ENCODE data around the gene DMTF1.
"Not testable (repeated sequence)": the region's sequence is repeated elsewhere in the genome, so short reads cannot be mapped to it uniquely, and the experiment has no call there.

Gene DMTF1

GRCh38 chr7:87223666-87224065 lies 71.4 kb downstream of the DMTF1 start:
- Histone ChIP-seq H3K36me3 (ENCODE audit: control insufficient read depth, insufficient read depth, low read length) (no peaks in the 10 kb centered on the region), H3K4me1 (ENCODE audit: control insufficient read depth, insufficient read depth, low read length) (peaks cover 5% of the 10 kb centered on the region; the same call in 1 of the 2 replicates), H3K27me3 (ENCODE audit: control insufficient read depth, insufficient read depth, low read length) (peaks cover 60% of the 10 kb centered on the region)

GRCh38 chr7:87225696-87226095 lies 73.4 kb downstream of the DMTF1 start:
- Histone ChIP-seq H3K27me3 (ENCODE audit: control insufficient read depth, insufficient read depth, low read length) (peaks cover 57% of the 10 kb centered on the region), H3K9ac (ENCODE audit: low read length) (no peak overlapping the region), H3K36me3 (ENCODE audit: control insufficient read depth, insufficient read depth, low read length) (no peaks in the 10 kb centered on the region), H3K4me1 (ENCODE audit: control insufficient read depth, insufficient read depth, low read length) (peaks cover 4% of the 10 kb centered on the region; the same call in 1 of the 2 replicates), H3K9me3 (ENCODE audit: control insufficient read depth, insufficient read depth, low read depth, low read length) (no peaks in the 10 kb centered on the region; the same call in 1 of the 2 replicates), H3K4me3 (ENCODE audit: low read depth, low read length) (no peak overlapping the region), H3K27ac (ENCODE audit: low read depth, low read length) (no peak overlapping the region)

More at GRCh38 chr7:87223666-87224065, 71.4 kb downstream of the DMTF1 start:
- H3K9me3 ChIP-seq (ENCODE audit: control insufficient read depth, insufficient read depth, low read depth, low read length) = no peaks in the 10 kb centered on the region
- H3K4me3 ChIP-seq (ENCODE audit: low read depth, low read length) = no peak overlapping the region
- H3K9ac ChIP-seq (ENCODE audit: low read length) = no peak overlapping the region
- no peak overlapping the region for H3K27ac ChIP-seq (ENCODE audit: low read depth, low read length)

DNA sequence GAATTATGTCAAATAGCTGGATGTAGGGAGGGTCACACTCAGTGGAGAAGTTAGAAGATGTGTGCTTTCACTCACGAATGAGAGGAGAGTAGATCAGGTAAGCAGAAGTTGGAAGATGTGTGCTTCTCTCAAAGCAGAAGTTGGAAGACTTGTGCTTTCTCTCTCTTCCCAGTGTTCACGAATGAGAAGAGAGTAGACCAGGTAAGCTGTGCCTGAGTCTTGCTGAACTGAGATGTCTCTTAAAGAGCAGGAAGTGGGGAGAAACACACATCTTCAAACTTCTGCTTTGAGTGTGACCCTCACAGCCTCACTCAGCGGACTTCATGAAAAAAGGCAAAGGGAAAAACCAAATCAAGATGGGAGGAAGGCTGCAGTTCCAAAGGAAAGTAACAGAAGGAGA lies 74.2 kb downstream of the DMTF1 start:
- H3K4me3 ChIP-seq (ENCODE audit: low read depth, low read length) = no peak overlapping the region
- H3K9ac ChIP-seq (ENCODE audit: low read length) = no peak overlapping the region
- no peaks in the 10 kb centered on the region for H3K4me1 ChIP-seq (ENCODE audit: control insufficient read depth, insufficient read depth, low read length)
- H3K27ac ChIP-seq (ENCODE audit: low read depth, low read length) = no peak overlapping the region
- peaks cover 49% of the 10 kb centered on the region for H3K27me3 ChIP-seq (ENCODE audit: control insufficient read depth, insufficient read depth, low read length)
- no peaks in the 10 kb centered on the region for H3K36me3 ChIP-seq (ENCODE audit: control insufficient read depth, insufficient read depth, low read length)
- H3K9me3 ChIP-seq (ENCODE audit: control insufficient read depth, insufficient read depth, low read depth, low read length) = no peaks in the 10 kb centered on the region; the same call in 1 of the 2 replicates

DNA sequence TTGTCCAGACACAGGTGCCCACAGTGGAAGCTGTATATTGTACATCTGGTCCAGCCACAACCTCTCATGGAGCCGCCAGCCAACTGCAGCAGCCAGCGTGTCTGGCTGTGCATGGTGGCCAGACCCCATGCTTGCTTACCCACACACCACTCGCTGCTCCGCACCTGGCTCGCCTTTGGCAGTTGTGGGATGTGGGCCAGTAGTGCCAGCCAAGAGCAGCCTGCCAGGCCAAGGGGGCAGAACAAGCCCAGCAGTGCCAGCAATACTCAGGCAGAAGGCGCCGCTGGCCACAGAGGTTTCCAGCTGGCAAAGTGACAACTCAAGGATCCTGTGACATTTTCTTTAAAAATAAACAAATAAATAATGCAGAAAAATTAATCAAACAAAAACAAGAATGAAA lies 79.0 kb downstream of the DMTF1 start:
- Histone ChIP-seq H3K4me1 (ENCODE audit: control insufficient read depth, insufficient read depth, low read length) (no peaks in the 10 kb centered on the region), H3K27me3 (ENCODE audit: control insufficient read depth, insufficient read depth, low read length) (peaks cover 10% of the 10 kb centered on the region; the same call in 1 of the 2 replicates), H3K36me3 (ENCODE audit: control insufficient read depth, insufficient read depth, low read length) (no peaks in the 10 kb centered on the region), H3K9me3 (ENCODE audit: control insufficient read depth, insufficient read depth, low read depth, low read length) (no peaks in the 10 kb centered on the region; the same call in 1 of the 2 replicates), H3K4me3 (ENCODE audit: low read depth, low read length) (no peak overlapping the region), H3K27ac (ENCODE audit: low read depth, low read length) (no peak overlapping the region), H3K9ac (ENCODE audit: low read length) (no peak overlapping the region)

DNA sequence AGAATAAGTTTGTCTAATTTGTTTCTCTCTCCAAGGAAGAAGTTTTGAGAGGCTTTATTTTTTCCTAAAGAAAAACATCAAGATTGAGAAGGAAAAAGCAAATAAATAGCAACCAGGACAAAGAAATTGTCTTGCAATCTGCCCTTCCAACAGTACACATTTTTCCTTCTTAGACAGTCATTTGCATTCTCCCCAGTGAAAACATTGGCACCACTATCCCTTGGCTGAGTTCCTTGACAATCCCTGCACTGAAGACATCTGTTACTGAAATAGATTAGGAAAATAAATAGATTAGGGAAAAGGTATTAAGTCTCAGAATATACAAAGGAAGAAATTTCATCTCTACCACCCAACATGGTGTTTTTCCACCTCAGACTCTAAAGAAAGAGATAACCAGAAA lies 79.5 kb downstream of the DMTF1 start:
- no peaks in the 10 kb centered on the region for H3K36me3 ChIP-seq (ENCODE audit: control insufficient read depth, insufficient read depth, low read length)
- H3K27me3 ChIP-seq (ENCODE audit: control insufficient read depth, insufficient read depth, low read length) = peaks cover 5% of the 10 kb centered on the region; the same call in 1 of the 2 replicates
- no peak overlapping the region for H3K4me3 ChIP-seq (ENCODE audit: low read depth, low read length)
- no peaks in the 10 kb centered on the region; the same call in 1 of the 2 replicates for H3K9me3 ChIP-seq (ENCODE audit: control insufficient read depth, insufficient read depth, low read depth, low read length)
- H3K9ac ChIP-seq (ENCODE audit: low read length) = no peak overlapping the region
- H3K4me1 ChIP-seq (ENCODE audit: control insufficient read depth, insufficient read depth, low read length) = no peaks in the 10 kb centered on the region
- H3K27ac ChIP-seq (ENCODE audit: low read depth, low read length) = no peak overlapping the region

GRCh38 chr7:87234949-87235348 lies 82.7 kb downstream of the DMTF1 start:
- H3K27me3 ChIP-seq (ENCODE audit: control insufficient read depth, insufficient read depth, low read length) = no peaks in the 10 kb centered on the region
- no peak overlapping the region for H3K9ac ChIP-seq (ENCODE audit: low read length)
- no peak overlapping the region for H3K4me3 ChIP-seq (ENCODE audit: low read depth, low read length)
- H3K9me3 ChIP-seq (ENCODE audit: control insufficient read depth, insufficient read depth, low read depth, low read length) = no peaks in the 10 kb centered on the region; the same call in 1 of the 2 replicates
- no peak overlapping the region for H3K27ac ChIP-seq (ENCODE audit: low read depth, low read length)
- no peaks in the 10 kb centered on the region for H3K36me3 ChIP-seq (ENCODE audit: control insufficient read depth, insufficient read depth, low read length)
- no peaks in the 10 kb centered on the region for H3K4me1 ChIP-seq (ENCODE audit: control insufficient read depth, insufficient read depth, low read length)

DNA sequence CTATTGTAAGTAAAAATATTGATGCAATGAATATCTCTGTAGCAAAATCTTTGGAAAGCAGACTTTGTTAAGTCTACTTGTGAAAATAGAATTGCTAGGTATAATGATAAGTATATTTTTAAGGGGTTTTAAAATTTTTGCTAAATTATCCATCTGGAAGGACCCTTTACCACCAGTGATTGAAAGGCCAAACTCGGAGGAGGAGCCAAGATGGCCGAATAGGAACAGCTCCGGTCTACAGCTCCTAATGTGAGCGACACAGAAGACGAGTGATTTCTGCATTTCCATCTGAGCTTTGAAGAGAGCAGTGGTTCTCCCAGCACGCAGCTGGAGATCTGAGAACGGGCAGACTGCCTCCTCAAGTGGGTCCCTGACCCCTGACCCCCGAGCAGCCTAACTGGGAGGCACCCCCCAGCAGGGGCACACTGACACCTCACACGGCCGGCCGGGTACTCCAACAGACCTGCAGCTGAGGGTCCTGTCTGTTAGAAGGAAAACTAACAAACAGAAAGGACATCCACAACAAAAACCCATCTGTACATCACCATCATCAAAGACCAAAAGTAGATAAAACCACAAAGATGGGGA lies 86.3 kb downstream of the DMTF1 start:
- not testable (repeated sequence) for H3K36me3 ChIP-seq (ENCODE audit: control insufficient read depth, insufficient read depth, low read length); H3K4me3 ChIP-seq (ENCODE audit: low read depth, low read length); H3K9ac ChIP-seq (ENCODE audit: low read length); H3K27ac ChIP-seq (ENCODE audit: low read depth, low read length); H3K9me3 ChIP-seq (ENCODE audit: control insufficient read depth, insufficient read depth, low read depth, low read length); H3K27me3 ChIP-seq (ENCODE audit: control insufficient read depth, insufficient read depth, low read length); H3K4me1 ChIP-seq (ENCODE audit: control insufficient read depth, insufficient read depth, low read length)

DNA sequence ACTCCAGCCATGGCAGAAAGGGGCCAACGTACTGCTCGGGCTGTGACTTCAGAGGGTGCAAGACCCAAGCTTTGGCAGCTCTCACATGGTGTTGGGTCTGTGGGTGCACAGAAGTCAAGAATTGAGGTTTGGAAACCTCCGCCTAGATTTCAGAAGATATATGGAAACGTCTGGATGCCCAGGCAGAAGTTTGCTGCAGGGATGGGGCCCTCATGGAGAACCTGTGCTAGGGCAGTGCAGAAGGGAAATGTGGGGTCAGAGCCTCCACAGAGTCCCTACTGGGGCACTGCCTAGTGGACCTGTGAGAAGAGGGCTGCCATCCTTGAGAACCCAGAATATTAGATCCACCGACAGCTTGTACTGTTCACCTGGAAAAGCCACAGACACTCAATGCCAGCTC lies 93.4 kb downstream of the DMTF1 start:
- H3K9ac ChIP-seq (ENCODE audit: low read length); H3K36me3 ChIP-seq (ENCODE audit: control insufficient read depth, insufficient read depth, low read length); H3K27me3 ChIP-seq (ENCODE audit: control insufficient read depth, insufficient read depth, low read length); H3K27ac ChIP-seq (ENCODE audit: low read depth, low read length); H3K4me1 ChIP-seq (ENCODE audit: control insufficient read depth, insufficient read depth, low read length); H3K4me3 ChIP-seq (ENCODE audit: low read depth, low read length): not testable (repeated sequence)
- H3K9me3 ChIP-seq (ENCODE audit: control insufficient read depth, insufficient read depth, low read depth, low read length) = peaks cover 13% of the 10 kb centered on the region; the same call in 1 of the 2 replicates

All from HUES6 (cell line).